ENCODE results near the gene SIVA1. TPM values are rescaled to one million over a fixed set of nuclear protein-coding genes. Genes with fewer than 3 reads are reported as not detected.
A peak's percentile ranks its signal among the peaks of the same experiment; 100 is the strongest.

SIVA1 gene
- total and polyA plus RNA-seq, 2 donors (not counting 1 experiment from before 2014, with no cell fraction given) = 50.7 to 123 TPM

- Histone ChIP-seq H3K36me3 (replicated peaks in 1 of 2; ENCODE audit: control extremely low read depth in 1 of 2, control insufficient read depth in 1 of 2, extremely low read depth in 1 of 2, insufficient read depth in 2 of 2, low read length in 1 of 2) (peaks cover 0 to 10% of the 10 kb centered on the region in 2 experiments), H3K27me3 (replicated peaks in 1 of 4; ENCODE audit: control extremely low read depth in 1 of 4, control insufficient read depth in 3 of 4, insufficient read depth in 4 of 4, low read length in 3 of 4) (no peaks in the 10 kb centered on the region), H3K79me2 (ENCODE audit: control insufficient read depth, insufficient read depth, low read length) (no peaks in the 10 kb centered on the region), H3K4me3 (ENCODE audit: control extremely low read depth in 1 of 5, extremely low read depth in 1 of 5, insufficient read depth in 1 of 5, low read depth in 2 of 5, low read length in 4 of 5) (no peak overlapping the region), H3K4me1 (ENCODE audit: control insufficient read depth in 2 of 2, insufficient read depth in 2 of 2, low read length in 2 of 2) (peaks cover 0 to 8% of the 10 kb centered on the region in 2 donors), H3K9me3 (ENCODE audit: control extremely low read depth in 1 of 3, control insufficient read depth in 2 of 3, insufficient read depth in 1 of 3, low read length in 2 of 3) (peaks cover 0 to 14% (median 3%) of the 10 kb centered on the region in 3 donors), H2AFZ (ENCODE audit: insufficient read depth, low read depth, low read length, poor library complexity, severe bottlenecking) (no peak overlapping the region), H3K9ac (ENCODE audit: low read length) (no peak overlapping the region), H3K4me2 (replicated peaks; ENCODE audit: low read depth, low read length, poor library complexity, severe bottlenecking) (no peak overlapping the region), H4K20me1 (ENCODE audit: control insufficient read depth, insufficient read depth, low read length, poor library complexity, severe bottlenecking) (no peaks in the 10 kb centered on the region), H3K27ac (ENCODE audit: low read length in 2 of 2) (no peak overlapping the region)
- intact Hi-C loops (cut with micrococcal nuclease) = no loop called here
- H3K4me3 Mint-ChIP-seq = no peak overlapping the region
- ATAC-seq (ENCODE audit: low read depth) (no peak), DNase-seq (no peak)
- WGBS (ENCODE audit: insufficient coverage) = no CpG with 5 or more reads among the region's 5 CpGs
- H3K27me3 Mint-ChIP-seq = no peaks in the 10 kb centered on the region
- ChIA-PET POLR2A (no interaction called here), CTCF (interaction anchor here (0.5 to 6.1 kb wide), 6 partner anchors 17 to 230 kb away, joined by 3 to 89 read pairs (median 4); partner anchors contain the start of gene SIVA1)
- H3K4me1 Mint-ChIP-seq = peaks cover 8% of the 10 kb centered on the region
- no peak for TF ChIP-seq EZH2 (IDR thresholded peaks at IDR 0.05; ENCODE audit: borderline replicate concordance, insufficient read depth, low read depth, low read length, poor library complexity, severe bottlenecking)
- TF ChIP-seq CTCF (IDR thresholded peaks at IDR 0.05) = peak; percentile 50
- H3K27ac Mint-ChIP-seq = no peak overlapping the region
- no peaks in the 10 kb centered on the region for H3K9me3 Mint-ChIP-seq (ENCODE audit: insufficient read depth)
Observed at GRCh38 chr14:104770851-104771272, 17.9 kb downstream of the SIVA1 start.

- Histone ChIP-seq H3K27ac (ENCODE audit: low read length in 2 of 2) (no peak overlapping the region), H3K27me3 (replicated peaks in 1 of 4; ENCODE audit: control extremely low read depth in 1 of 4, control insufficient read depth in 3 of 4, insufficient read depth in 4 of 4, low read length in 3 of 4) (no peaks in the 10 kb centered on the region), H3K4me3 (ENCODE audit: control extremely low read depth in 1 of 5, extremely low read depth in 1 of 5, insufficient read depth in 1 of 5, low read depth in 2 of 5, low read length in 4 of 5) (no peak overlapping the region), H3K4me2 (replicated peaks; ENCODE audit: low read depth, low read length, poor library complexity, severe bottlenecking) (no peak overlapping the region), H3K9ac (ENCODE audit: low read length) (no peak overlapping the region), H3K36me3 (replicated peaks in 1 of 2; ENCODE audit: control extremely low read depth in 1 of 2, control insufficient read depth in 1 of 2, extremely low read depth in 1 of 2, insufficient read depth in 2 of 2, low read length in 1 of 2) (peaks cover 0 to 12% of the 10 kb centered on the region in 2 experiments), H3K9me3 (ENCODE audit: control extremely low read depth in 1 of 3, control insufficient read depth in 2 of 3, insufficient read depth in 1 of 3, low read length in 2 of 3) (peaks cover 0 to 19% (median 3%) of the 10 kb centered on the region in 3 donors), H4K20me1 (ENCODE audit: control insufficient read depth, insufficient read depth, low read length, poor library complexity, severe bottlenecking) (peaks cover 2% of the 10 kb centered on the region), H2AFZ (ENCODE audit: insufficient read depth, low read depth, low read length, poor library complexity, severe bottlenecking) (no peak overlapping the region), H3K79me2 (ENCODE audit: control insufficient read depth, insufficient read depth, low read length) (no peaks in the 10 kb centered on the region), H3K4me1 (ENCODE audit: control insufficient read depth in 2 of 2, insufficient read depth in 2 of 2, low read length in 2 of 2) (peaks cover 0 to 8% of the 10 kb centered on the region in 2 donors)
- POLR2A ChIA-PET = no interaction called here
- CTCF ChIA-PET = interaction anchor here (0.6 to 6.1 kb wide), 4 partner anchors 26 to 267 kb away, joined by 3 to 89 read pairs (median 3); no protein-coding TSS in a partner anchor
- DNase-seq (no peak), ATAC-seq (ENCODE audit: low read depth) (no peak)
- intact Hi-C loops (cut with micrococcal nuclease) = no loop called here
- Mint-ChIP-seq H3K9me3 (ENCODE audit: insufficient read depth) (no peaks in the 10 kb centered on the region), H3K27me3 (no peaks in the 10 kb centered on the region), H3K4me1 (peaks cover 8% of the 10 kb centered on the region), H3K4me3 (no peak overlapping the region), H3K27ac (no peak overlapping the region)
- WGBS (ENCODE audit: insufficient coverage) = 98% methylated on average over 4 of the region's 4 CpGs
- no peak for TF ChIP-seq CTCF (IDR thresholded peaks at IDR 0.05)
- no peak for TF ChIP-seq EZH2 (IDR thresholded peaks at IDR 0.05; ENCODE audit: borderline replicate concordance, insufficient read depth, low read depth, low read length, poor library complexity, severe bottlenecking)
Observed at GRCh38 chr14:104771374-104771773, 18.4 kb downstream of the SIVA1 start.
